Renal pelvis (tissue), 4 donors: Measurements from ENCODE around the gene MYOF. TPM values are rescaled to one million over a fixed set of nuclear protein-coding genes. Genes with fewer than 3 reads are reported as not detected.
A peak's percentile ranks its signal among the peaks of the same experiment; 100 is the strongest.
"Not testable (repeated sequence)": the region's sequence is repeated elsewhere in the genome, so short reads cannot be mapped to it uniquely, and the experiment has no call there.

Experiments used
- DNase-seq: peaks from one replicate; pipeline ENCODE4 v3.0.0-alpha.2; 2013
- polyA plus RNA-seq, 3 donors: library from polyadenylated mRNA; unstranded; fragments of 120-200 nt; gene quantifications; one replicate each; pipeline ENCODE4 v1.2.1, GENCODE V29; 2013; ENCODE audit not compliant: insufficient read length in 3 of 3

Gene MYOF
- polyA plus RNA-seq, 3 donors = 21.7 to 32.5 (median 28.0) TPM

DNA sequence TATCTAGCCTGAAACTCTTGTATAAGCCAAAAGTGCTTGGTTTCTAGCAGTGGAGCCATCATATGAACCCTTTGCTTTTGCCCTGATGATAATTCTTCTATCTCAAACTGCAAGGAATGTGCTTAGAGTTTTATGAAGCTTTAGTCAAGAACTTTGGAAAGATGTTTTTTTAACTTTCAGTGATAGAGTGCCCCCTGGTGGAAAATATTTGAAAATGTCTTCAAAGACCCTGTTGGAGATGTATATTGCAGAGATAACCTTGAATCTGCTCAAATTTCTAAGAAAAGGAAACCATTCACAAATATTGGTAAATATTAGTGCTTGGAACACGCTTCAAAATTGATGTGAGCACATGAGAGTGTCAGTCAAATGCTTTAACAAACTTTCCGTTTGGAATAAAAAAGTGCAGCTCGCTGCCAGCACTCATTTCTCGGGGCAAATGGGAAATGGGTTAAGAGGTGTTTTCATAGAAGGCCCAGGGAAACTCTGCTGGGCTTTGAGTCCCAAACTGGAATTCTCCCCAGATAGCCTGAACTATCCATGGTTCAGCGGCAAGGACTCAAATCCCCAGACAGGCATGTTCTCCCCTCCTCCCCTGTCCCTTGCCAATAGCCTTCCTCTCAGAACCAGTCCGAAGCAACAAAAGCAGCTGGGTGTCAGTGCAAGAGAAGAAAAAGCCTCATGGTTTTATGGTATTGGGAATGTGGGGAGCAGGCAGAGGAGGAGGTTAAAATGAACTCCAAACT is 129.3 kb downstream of the MYOF start:
- peak; percentile 66 for DNase-seq

DNA sequence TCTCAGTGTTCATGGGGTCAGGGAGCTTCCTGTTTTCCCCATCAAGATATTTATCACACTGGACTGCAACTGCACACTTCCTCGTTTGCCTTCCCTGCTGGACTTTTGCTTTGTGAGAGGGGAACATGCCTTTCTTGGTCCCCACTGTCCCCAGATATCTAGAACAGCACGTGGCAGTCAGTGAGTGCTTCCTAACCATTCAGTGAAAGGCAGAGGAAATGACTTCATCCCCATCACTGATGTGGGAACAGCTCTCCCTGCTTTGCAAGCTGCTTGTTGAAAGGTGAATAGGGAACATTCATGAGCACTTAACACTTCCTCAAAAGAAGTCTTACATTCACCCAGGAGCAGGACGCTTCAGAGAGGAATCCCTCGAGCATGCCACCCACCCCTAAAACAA is 135.4 kb downstream of the MYOF start:
- no peak for DNase-seq

- no peak for DNase-seq
Measured at GRCh38 chr10:93346108-93346507, 136.0 kb downstream of the MYOF start.

DNA sequence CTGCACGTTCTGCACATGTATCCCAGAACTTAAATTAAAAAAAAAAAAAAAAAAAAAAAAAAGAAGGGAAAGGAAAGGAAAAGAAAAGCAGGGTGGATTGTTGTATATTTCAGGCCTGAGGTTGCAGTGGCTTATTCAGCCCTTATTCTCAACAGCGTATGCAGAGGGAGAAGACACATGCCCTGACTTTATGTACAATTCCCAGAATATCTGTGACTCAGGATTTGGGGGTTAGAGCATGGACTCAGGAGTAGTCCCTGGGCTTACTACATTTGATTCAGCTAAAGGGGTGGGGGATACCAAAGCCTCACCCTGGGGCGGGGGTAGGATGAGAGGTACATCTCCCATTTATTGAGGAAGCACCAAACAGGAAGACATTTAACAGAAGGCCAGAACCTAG is 137.4 kb downstream of the MYOF start:
- DNase-seq = no peak

DNA sequence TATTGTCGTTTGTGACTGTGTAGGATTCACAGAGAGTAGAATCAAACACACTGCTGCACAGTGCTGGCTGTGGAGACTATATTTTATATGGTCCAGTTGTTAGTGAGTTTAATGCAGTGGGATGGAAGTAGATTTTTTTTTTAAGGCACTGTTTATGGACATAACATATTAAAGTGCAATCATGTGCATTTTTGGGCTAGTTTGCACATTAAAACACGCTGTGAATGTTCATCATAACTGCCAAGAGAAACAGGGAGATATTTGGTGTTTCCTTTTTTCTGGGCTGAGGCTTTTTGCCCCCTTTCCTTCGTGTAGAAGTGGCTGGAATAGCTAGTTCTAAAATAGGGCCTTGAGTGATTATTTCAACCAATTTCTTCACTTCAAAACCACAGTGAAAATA is 139.2 kb downstream of the MYOF start:
- DNase-seq = no peak

GRCh38 chr10:93342366-93342765 is 139.8 kb downstream of the MYOF start:
- DNase-seq = no peak

GRCh38 chr10:93337309-93337721 is 144.8 kb downstream of the MYOF start:
- DNase-seq = no peak

DNA sequence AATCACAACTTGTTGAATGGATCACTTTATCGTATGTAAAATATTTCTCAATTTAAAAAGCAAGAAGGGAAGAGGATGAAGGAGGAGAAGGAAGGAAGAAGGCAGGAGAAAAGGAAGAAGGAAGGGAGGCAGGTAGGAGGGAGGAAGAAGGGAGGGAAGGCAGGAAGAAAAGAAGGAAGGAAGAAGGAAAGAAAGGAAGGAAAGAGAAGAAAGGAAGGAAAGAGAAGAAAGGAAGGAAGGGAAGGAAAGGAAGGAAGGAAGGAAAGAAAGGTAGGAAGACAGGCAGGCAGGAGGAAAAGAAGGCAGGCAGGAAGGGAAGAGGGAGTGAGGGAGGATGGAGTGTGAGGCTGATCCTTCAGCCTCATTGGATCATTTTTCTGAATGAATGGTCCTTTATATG is 145.5 kb downstream of the MYOF start:
- no peak for DNase-seq

GRCh38 chr10:93336110-93336509 is 146.0 kb downstream of the MYOF start:
- DNase-seq = no peak

DNA sequence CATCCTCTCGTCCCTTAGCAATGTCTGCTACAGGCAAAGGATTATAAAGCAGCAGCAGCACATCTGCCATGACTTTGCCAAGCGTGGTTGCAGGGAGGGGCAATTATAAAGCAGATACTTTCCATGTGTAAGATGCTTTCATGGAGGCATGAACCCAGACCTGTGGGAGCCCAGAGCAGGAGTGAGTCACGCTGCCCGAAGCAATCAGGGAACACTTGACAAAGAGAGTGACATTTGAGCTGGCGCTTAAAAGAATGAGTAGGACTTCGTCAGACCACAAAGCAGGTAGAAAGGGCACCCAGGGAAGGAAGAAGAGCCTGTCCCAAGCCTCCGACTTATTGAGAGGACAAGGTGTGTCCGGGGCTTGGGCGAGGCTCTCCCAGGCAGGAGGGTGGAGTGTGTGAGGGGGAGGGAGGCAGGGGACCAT is 147.2 kb downstream of the MYOF start:
- no peak for DNase-seq

GRCh38 chr10:93334181-93334580 is 148.0 kb downstream of the MYOF start:
- DNase-seq = no peak

DNA sequence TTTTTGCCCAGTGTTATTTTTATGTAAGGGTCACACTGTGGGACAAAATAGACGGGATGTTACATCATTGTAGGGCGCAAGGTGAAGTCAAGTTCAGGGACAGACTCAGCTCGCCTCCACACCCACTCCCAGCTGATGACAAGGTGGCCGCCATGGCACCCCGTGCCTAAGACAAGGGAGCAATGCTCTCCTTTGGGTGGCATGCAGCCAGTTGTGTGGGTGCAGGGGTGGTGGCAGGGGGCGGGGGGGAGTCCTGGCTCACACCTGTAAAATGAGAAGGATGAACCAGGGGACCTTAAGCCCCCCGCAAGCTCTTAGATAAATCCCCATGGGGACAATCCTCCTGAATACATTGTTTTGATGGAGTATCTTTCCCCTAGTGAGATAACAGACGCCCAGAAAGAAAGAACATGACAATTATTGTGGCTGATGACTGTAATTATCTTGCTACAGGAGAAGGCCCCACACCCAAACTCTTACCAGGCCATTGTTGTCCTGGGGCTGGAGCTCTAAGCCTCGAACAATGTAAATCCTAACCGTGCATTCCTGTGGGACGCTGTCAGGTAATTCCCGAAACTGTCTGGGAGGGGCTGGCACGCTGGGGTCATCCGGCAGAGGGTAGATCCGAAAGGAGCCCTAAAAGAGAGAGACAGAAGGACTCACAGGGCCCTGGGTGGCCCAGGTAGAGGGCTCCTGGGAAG is 148.7 kb downstream of the MYOF start:
- no peak for DNase-seq

DNA sequence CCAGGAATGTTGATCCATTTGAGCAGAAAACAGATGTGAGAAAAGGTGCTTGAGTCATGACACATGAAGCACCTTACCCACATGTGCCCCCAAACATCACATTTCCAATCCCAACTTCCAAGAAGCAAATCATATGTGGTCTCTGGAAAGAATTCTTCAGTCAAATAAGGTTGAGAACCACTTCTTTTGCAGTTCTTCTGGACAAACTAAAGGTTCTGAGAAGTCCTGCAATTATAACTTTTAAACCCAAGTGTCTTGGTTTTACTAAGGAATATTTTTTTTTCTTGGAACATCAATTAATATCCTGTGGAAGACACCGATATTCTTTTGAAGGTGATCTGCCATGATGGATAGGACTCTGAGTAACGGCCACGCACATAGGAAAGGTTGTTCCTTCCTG is 151.3 kb downstream of the MYOF start:
- no peak for DNase-seq

DNA sequence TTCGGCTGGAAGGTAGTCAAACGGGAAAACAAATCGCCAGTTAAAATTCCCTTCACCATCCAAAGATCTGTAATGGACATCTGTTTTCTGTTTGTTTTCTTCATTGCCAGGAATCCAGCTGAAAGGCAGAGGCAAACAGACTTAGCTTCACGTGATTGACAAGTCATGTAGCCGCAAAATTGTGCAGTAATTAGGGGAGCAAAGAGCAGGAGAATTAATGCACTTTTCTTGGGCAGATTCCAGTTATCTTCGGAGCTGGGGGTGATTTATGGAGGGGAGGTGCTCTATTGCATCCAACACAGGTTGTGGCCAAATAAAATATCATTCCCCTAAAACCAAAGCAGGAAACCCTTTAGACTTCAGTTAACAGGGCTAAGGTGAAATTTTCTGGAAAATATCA is 162.2 kb downstream of the MYOF start:
- peak; percentile 48 for DNase-seq

DNA sequence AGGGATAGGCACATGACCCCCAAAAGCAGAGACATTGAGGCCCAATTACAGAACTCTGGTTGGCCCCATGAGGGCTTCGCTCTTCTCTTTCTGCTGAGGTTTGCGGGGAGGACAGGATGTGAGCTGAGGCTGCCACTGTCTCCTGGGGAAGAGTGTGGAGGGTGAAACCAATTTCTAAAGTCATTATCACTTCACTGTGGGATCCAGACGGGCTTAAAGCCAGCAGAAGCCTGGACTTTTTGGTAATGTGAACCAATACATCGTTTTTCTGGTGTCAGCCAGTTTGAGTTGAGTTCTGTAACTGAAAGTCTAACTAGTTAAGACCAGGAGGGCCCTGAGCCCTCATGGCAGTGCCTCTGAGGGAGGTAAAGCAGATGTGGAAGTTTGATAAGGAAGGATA is 163.0 kb downstream of the MYOF start:
- no peak for DNase-seq

DNA sequence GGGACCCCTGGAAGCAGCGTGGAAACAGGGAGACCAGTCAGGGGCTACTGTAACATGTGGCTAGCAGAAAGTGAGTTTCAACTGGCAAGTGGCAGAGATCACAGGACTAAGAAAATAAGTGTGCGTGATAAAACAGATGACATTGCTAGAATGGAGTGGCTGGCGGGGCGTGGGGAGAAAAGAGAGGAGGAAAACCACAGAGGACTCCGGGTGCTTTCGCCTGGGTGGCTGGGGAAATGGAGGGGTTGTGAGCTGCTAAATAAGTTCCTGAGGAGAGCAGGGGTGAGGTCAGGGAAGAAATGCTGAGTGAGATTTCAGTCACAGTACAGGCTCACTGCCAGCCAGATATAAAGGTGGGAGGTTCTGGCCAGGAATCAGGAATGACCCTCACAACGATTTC is 166.9 kb downstream of the MYOF start:
- no peak for DNase-seq

GRCh38 chr10:93314656-93315055 is 167.5 kb downstream of the MYOF start:
- DNase-seq = not testable (repeated sequence)

GRCh38 chr10:93313798-93314197 is 168.3 kb downstream of the MYOF start:
- DNase-seq = no peak

DNA sequence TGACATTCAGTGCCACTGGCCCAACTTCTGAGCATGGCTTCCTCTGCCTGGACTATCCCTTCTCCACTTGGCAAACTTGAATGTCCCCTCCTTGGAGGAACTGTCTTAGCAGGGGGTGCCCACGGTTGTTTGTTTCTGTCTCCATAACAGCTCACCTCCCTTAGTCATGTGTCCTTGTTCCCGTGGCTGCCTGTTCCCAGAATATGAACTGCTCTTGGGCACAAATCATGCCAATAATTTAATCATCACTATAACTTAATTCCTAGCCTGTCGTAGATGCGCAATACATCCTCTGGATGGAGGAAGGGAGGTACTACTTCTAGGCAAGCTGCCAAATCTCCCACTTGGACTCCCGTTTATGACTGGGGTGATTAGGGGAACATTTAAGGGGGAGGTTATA is 173.1 kb downstream of the MYOF start:
- no peak for DNase-seq

DNA sequence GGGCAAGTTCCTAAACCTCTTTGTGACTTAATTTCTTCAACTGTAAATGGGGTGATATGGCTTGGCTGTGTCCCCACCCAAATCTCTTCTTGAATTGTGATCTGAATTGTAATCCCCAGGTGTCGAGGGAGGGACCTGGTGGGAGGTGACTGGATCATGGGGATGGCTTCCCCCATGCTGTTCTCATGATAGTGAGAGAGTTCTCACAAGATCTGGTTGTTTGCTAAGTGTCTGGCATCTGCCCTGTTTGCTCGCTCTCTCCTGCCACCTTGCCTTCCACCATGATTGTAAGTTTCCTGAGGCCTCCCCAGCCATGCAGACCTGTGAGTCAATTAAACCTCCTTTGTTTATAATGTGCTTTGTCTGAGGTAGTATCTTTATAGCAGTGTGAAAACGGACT is 177.0 kb downstream of the MYOF start:
- DNase-seq = no peak

GRCh38 chr10:93300981-93301380 is 181.2 kb downstream of the MYOF start:
- DNase-seq = no peak

GRCh38 chr10:93300288-93300917 is 181.7 kb downstream of the MYOF start:
- no peak for DNase-seq

DNA sequence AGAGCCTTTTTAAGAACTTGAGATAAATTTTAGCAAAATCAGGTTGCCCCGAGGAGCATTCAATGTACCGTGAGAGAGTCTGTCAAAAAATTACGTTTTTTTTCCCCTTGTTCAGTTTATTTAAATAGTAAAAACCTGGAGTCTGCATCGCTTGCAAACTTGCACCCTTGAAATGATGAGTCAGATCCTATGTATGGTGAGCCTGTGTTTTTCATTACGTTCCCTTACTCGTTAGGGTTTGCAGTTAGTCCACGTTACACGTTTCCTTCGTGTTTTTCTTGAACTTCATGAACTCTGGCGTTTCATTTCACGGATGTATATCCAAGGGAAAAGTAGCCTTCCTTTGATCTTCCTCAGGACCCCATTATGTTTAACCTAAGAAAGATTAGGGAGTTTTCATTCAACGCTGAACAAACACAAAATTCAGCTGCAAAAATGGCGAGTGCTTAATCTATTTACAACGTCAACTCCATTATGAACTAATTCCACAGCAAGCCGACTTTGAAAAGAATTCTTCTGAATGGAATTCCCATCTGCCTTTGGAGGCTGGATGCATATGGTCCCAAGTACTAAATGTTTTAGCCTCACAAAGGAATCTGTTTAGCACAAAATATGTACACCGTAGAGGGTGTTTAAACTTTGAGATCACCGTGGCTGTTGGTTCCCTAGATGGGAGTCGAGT is 182.4 kb downstream of the MYOF start:
- no peak for DNase-seq
